Small intestine (tissue), 7 donors: Measurements from ENCODE around the gene BTBD7. TPM values are rescaled to one million over a fixed set of nuclear protein-coding genes. Genes with fewer than 3 reads are reported as not detected.

Experiments
- DNase-seq, 2 donors: peaks; one replicate each; pipeline versions ENCODE4 v3.0.0 to v3.0.0-alpha.2; 2013
- FAIRE-seq: peaks from 2 replicates; lab custom pipeline; 2012; peaks lifted over from hg19 to GRCh38; lab: Jason Lieb, UNC
- H3K27ac ChIP-seq, 3 donors: one replicate each; pipeline ENCODE4 v1.5.1; 2013; ENCODE audit warnings: low read length in 2 of 3, mild to moderate bottlenecking in 2 of 3, control low read depth in 1 of 3, inconsistent platforms in 1 of 3, low read depth in 1 of 3, moderate library complexity in 1 of 3
- H3K27me3 ChIP-seq, 3 donors: one replicate each; pipeline ENCODE4 v1.6.1; 2013; ENCODE audit warnings: low read length in 3 of 3, inconsistent platforms in 1 of 3; ENCODE audit not compliant: control insufficient read depth in 3 of 3, insufficient read depth in 3 of 3
- H3K36me3 ChIP-seq, 3 donors: one replicate each; pipeline ENCODE4 v1.6.1; 2013; ENCODE audit warnings: low read length in 3 of 3, inconsistent platforms in 1 of 3, low read depth in 1 of 3, mild to moderate bottlenecking in 1 of 3, moderate library complexity in 1 of 3; ENCODE audit not compliant: control insufficient read depth in 3 of 3, insufficient read depth in 2 of 3
- H3K4me1 ChIP-seq, 3 donors: one replicate each; pipeline ENCODE4 v1.6.1; 2013; ENCODE audit warnings: low read length in 2 of 3, inconsistent platforms in 1 of 3, low read depth in 1 of 3, mild to moderate bottlenecking in 1 of 3, moderate library complexity in 1 of 3; ENCODE audit not compliant: control insufficient read depth in 3 of 3, insufficient read depth in 2 of 3
- H3K4me3 ChIP-seq, 3 donors: one replicate each; pipeline ENCODE4 v1.5.1; 2013; ENCODE audit warnings: low read length in 3 of 3, control low read depth in 1 of 3, inconsistent platforms in 1 of 3, low read depth in 1 of 3, mild to moderate bottlenecking in 1 of 3, moderate library complexity in 1 of 3
- H3K9me3 ChIP-seq, 2 donors: one replicate each; pipeline ENCODE4 v1.6.1; 2013; ENCODE audit warnings: low read depth in 1 of 2, low read length in 1 of 2; ENCODE audit not compliant: control insufficient read depth in 2 of 2, insufficient read depth in 1 of 2
- WGBS, 3 donors: extraction: QIAGEN DNeasy Blood & Tissue Kit; methylation state at CpG; one replicate each; pipeline ENCODE4 v1.1.7; 2013; 5-methylcytosine and 5-hydroxymethylcytosine counted together
- polyA plus RNA-seq, 4 donors: library from polyadenylated mRNA; stranded (reverse) in 3 of 4; unstranded in 1 of 4; fragments of 200-250 nt in 3 of 4; fragments of 120-200 nt in 1 of 4; gene quantifications; one replicate each; pipeline versions ENCODE4 v1.2.1 to v1.2.3, GENCODE V29; 2013
- donor health status: healthy with polysubstance abuse.
- donor health status: control.
- donor health status: control.
- donor health status: Bipolar disorder and iron deficiency.
- donor health status: healthy.

The BTBD7 gene
- polyA plus RNA-seq, 4 donors = 9.5 to 40.2 (median 9.9) TPM

- peaks cover 9 to 45% (median 23%) of the 10 kb centered on the region in 3 donors for H3K36me3 ChIP-seq
- WGBS, 3 donors = 97 to 98% (median 97%) methylated on average over 27 of the region's 27 CpGs
- no peaks in the 10 kb centered on the region for H3K9me3 ChIP-seq
- H3K27ac ChIP-seq = no peak overlapping the region
- DNase-seq = no peak
- no peak for FAIRE-seq
- no peak overlapping the region for H3K4me3 ChIP-seq
- H3K4me1 ChIP-seq = no peaks in the 10 kb centered on the region
- no peaks in the 10 kb centered on the region for H3K27me3 ChIP-seq
Measured at GRCh38 chr14:93223565-93223964, 109.3 kb downstream of the BTBD7 start.

DNA sequence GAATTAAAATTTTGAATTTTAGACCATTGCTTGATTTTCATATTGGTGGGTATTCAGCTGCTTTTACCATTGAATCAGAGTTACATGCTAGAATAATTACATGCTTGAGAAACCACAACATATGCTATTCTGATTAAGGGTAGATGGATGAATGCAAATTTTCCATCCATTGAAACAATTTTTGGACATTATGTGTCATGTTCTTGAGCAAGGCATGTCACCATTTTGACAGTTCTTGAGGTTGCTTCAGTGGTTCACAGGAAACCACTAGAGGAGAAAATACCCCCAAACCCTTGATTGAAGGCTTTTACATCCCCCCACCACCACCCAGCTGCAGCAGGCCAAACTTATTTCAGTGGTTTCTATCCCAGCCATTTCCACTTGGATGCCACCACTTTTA is 112.3 kb downstream of the BTBD7 start:
- Histone ChIP-seq H3K9me3 (no peaks in the 10 kb centered on the region), H3K4me1 (no peaks in the 10 kb centered on the region), H3K27me3 (no peaks in the 10 kb centered on the region), H3K27ac (no peak overlapping the region), H3K4me3 (no peak overlapping the region), H3K36me3 (peaks cover 8 to 47% (median 14%) of the 10 kb centered on the region in 3 donors)
- DNase-seq (no peak), FAIRE-seq (no peak)

DNA sequence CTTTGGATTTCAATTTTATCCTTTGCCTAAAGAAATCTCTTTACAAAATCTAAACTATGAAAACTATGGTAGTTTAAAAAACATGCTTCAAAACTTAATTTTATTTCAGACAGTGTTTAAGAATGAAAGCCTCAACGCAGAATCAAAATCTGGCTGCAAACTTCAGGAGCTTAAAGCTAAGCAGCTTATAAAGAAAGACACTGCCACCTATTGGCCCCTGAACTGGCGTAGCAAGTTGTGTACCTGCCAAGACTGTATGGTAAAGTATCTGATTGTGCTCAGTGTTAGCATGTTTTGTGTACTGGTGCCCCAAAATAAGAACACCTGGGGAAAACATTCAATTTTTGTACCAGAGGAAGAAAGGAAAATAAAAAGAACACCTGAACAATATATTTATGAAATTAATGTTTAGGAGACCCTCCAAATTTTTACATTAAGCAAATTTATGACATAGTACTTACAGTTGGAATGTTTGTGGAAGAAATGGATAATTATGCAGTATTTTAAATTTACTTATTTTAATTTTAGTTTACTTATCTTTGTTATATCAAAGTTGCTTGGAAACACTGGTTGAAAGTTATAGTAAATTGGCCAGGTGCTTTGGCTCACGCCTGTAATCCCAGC is 113.6 kb downstream of the BTBD7 start:
- H3K36me3 ChIP-seq = peaks cover 6 to 49% (median 14%) of the 10 kb centered on the region in 3 donors
- peak; percentile 66 to 71 for DNase-seq
- no peaks in the 10 kb centered on the region for H3K27me3 ChIP-seq
- 42 to 58% (median 53%) methylated on average over 3 of the region's 3 CpGs for WGBS, 3 donors
- H3K4me3 ChIP-seq = no peak overlapping the region
- H3K9me3 ChIP-seq = no peaks in the 10 kb centered on the region
- H3K27ac ChIP-seq = no peak overlapping the region
- no peaks in the 10 kb centered on the region for H3K4me1 ChIP-seq
- FAIRE-seq = no peak

- 89 to 96% (median 89%) methylated on average over 2 of the region's 2 CpGs for WGBS, 3 donors
- no peaks in the 10 kb centered on the region for H3K9me3 ChIP-seq
- no peaks in the 10 kb centered on the region for H3K27me3 ChIP-seq
- DNase-seq = no peak
- no peak for FAIRE-seq
- no peaks in the 10 kb centered on the region for H3K4me1 ChIP-seq
- H3K36me3 ChIP-seq = peaks cover 10 to 27% (median 15%) of the 10 kb centered on the region in 3 donors
- no peak overlapping the region for H3K4me3 ChIP-seq
- no peak overlapping the region for H3K27ac ChIP-seq
Measured at GRCh38 chr14:93214598-93214997, 118.2 kb downstream of the BTBD7 start.

DNA sequence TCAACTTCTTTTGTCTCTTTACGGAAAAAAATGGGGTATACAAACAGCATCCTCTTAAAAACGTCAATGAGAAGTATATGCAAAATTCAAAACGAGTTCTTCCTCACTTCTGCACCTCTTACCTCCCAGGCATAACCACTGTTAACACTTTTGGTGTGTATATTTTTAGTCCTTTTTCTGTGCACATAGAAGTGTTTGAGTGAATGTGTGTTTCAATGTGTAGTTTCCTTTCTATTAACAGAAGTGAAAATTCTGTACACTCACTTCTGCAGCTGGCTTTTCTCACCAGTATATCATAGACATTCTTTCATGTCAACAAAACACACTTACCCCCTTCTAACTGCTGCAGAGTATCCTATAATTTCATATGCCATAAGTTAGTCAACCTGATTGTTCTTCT is 120.4 kb downstream of the BTBD7 start:
- WGBS, 3 donors = 74 to 78% (median 77%) methylated on average over 3 of the region's 3 CpGs
- Histone ChIP-seq H3K27ac (no peak overlapping the region), H3K4me1 (no peaks in the 10 kb centered on the region), H3K27me3 (no peaks in the 10 kb centered on the region), H3K9me3 (no peaks in the 10 kb centered on the region), H3K36me3 (peaks cover 10 to 23% (median 13%) of the 10 kb centered on the region in 3 donors), H3K4me3 (no peak overlapping the region)
- DNase-seq = no peak
- no peak for FAIRE-seq

GRCh38 chr14:93207468-93208308 is 125.1 kb downstream of the BTBD7 start:
- Histone ChIP-seq H3K27ac (peak overlapping the region; percentile 78 to 90 (median 81)), H3K9me3 (no peaks in the 10 kb centered on the region), H3K27me3 (no peaks in the 10 kb centered on the region), H3K4me1 (peaks cover 0 to 3% (median 0%) of the 10 kb centered on the region in 3 donors), H3K4me3 (peak overlapping the region; percentile 79 to 95 (median 83)), H3K36me3 (peaks cover 4 to 6% (median 5%) of the 10 kb centered on the region in 3 donors)
- WGBS, 3 donors = 0% methylated on average over 18 to 23 of the region's 23 CpGs
- FAIRE-seq = no peak
- peak; percentile 44 to 45 for DNase-seq

GRCh38 chr14:93206793-93207467 is 125.9 kb downstream of the BTBD7 start, which contains the start of the genes GON7 and UBR7:
TSS of gene GON7 (minus strand) at chr14:93207065. CDS start at chr14:93207037, 28 bp downstream.
TSS of gene UBR7 (plus strand) at chr14:93207256. CDS start at chr14:93207292, 36 bp downstream.
- H3K4me1 ChIP-seq = peaks cover 0 to 3% (median 0%) of the 10 kb centered on the region in 3 donors
- FAIRE-seq = no peak
- no peaks in the 10 kb centered on the region for H3K9me3 ChIP-seq
- DNase-seq = peak; percentile 98 to 99
- no peaks in the 10 kb centered on the region for H3K27me3 ChIP-seq
- WGBS, 3 donors = 0% methylated on average over 62 to 65 of the region's 65 CpGs
- peak within 1 kb of the TSS; percentile 78 to 90 (median 81) for H3K27ac ChIP-seq
- H3K4me3 ChIP-seq = peak within 1 kb of the TSS; percentile 79 to 95 (median 83)
- peaks cover 0 to 2% (median 0%) of the 10 kb centered on the region in 3 donors for H3K36me3 ChIP-seq

- H3K27me3 ChIP-seq = no peaks in the 10 kb centered on the region
- WGBS, 3 donors = 62 to 78% (median 64%) methylated on average over 7 of the region's 7 CpGs
- H3K36me3 ChIP-seq = peaks cover 0 to 3% (median 2%) of the 10 kb centered on the region in 3 donors
- no peak for DNase-seq
- no peaks in the 10 kb centered on the region for H3K9me3 ChIP-seq
- H3K4me3 ChIP-seq = no peak overlapping the region
- H3K4me1 ChIP-seq = peaks cover 0 to 3% (median 0%) of the 10 kb centered on the region in 3 donors
- H3K27ac ChIP-seq = no peak overlapping the region
- FAIRE-seq = no peak
Measured at GRCh38 chr14:93201155-93201704, 131.6 kb downstream of the BTBD7 start.
